Measurements from ENCODE around the gene CTNNA2.

The CTNNA2 gene

DNA sequence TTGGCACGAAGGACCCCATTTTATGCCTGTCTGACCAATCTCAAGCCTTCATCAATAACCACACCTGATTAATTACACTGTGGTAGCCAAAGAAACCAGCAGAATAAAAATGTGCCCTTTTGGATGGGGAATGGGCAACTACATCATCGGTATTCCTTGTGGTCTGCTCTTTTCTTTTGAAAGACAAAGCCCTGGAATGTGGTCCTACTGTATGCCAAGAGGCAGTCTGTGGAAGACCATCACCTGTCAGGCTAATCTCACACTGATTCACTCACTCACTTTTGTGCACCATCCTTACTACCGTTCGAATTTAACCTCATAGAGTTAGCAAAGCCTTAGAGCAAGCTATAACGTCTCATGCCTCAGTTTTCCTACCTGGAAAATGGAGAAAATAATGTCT lies 1066.9 kb downstream of the CTNNA2 start:
- no peak overlapping the region for H3K4me3 ChIP-seq (ENCODE audit: low read depth, low read length)

DNA sequence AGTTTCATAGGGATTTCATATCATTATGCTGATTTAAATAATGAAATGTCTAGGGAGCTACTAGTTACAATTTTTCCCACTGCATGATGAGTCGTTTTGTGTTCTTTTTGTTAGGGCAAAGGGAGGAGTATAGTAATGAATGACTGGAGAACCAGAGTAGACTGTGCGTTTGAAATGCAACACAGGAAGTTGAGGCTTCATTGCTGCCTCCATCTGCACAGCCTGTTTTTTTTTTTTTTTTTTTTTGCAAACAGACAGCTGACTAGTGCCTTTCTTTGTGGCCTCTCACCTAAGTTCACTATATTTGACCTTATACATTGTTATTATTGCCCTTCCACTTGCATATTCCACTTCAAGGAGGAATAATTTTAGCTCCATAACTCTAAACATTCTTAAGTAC lies 1078.4 kb downstream of the CTNNA2 start:
- no peak overlapping the region for H3K4me3 ChIP-seq (ENCODE audit: low read depth, low read length)

DNA sequence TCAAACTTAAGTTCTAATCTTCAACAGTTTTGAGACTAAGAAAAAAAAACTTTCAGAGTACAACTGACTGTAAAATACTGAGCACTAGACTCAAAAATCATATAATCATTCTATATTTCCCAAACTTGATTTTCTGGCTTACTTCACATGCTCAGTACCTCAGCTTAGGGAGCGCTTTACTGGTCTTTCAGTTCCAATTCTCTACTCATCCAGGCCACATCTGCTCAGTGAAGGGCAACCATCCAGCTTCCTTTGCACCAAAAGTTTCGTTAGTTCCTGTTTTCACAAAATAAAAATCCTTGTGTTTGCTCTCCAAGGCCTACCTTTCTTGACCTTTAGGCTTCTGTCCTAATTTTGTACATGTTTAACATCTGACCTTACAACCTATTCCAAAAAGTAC lies 1079.3 kb downstream of the CTNNA2 start:
- no peak overlapping the region for H3K4me3 ChIP-seq (ENCODE audit: low read depth, low read length)

DNA sequence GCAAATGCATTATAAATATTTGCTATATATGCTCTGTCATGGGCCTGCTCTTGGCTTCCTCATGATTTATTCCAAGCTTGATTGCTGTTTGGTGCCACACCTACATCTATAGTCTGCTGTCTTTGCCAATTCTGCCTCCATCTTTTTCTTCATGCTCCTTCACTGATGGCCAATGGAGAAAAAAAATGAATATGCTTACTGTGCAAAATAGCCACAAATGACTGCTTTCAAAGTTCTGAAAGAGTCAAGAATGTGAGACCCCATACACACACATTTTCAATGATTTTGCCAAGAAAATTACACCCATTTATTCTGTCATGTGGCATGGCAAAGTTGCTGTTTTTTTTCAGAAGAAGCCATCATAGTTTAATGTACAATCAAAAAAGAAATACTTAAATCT lies 1097.3 kb downstream of the CTNNA2 start:
- no peak overlapping the region for H3K4me3 ChIP-seq (ENCODE audit: low read depth, low read length)

- H3K4me3 ChIP-seq (ENCODE audit: low read depth, low read length), result no peak overlapping the region
Measured at GRCh38 chr2:80621656-80622055, 1108.8 kb downstream of the CTNNA2 start.

DNA sequence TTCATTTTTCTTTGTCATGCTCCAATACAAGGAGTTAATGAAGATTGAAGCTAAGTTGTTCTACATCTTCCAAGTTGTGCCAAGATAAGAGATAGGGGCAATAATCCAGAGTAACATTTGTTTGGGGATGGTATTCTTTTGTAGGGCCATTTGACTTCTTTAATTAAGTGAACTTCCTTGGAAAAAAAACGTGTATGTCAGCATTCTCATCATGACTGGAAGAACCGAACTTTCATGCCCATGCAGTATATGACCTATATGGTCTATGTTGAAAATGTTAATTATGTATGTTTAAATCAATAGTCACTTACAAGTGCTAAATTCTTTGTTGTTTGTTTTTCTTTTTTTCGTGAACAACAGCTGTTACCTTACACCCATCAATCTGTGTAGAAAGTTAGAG lies 1111.2 kb downstream of the CTNNA2 start:
- H3K4me3 ChIP-seq (ENCODE audit: low read depth, low read length), result no peak overlapping the region

DNA sequence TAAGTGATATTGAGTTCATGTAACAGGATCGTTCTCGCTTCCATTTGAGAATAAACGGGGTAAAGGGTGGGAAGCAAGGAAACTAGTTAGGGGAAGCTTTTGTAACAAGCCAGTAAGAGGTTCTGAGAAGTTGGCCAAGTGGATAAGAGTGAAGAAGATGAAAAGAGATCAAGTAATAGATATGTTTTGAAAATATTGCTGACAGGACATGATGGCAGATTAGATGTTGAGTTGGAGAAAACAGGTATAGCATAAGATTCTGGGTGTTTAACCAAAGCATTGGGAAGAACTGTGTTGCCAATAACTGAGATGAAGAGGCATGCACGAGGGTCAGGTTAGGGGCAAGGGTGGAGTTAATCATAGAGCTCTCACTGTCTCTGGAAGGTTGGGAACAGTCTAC lies 1121.7 kb downstream of the CTNNA2 start:
- no peak overlapping the region for H3K4me3 ChIP-seq (ENCODE audit: low read depth, low read length)

- H3K4me3 ChIP-seq (ENCODE audit: low read depth, low read length), result no peak overlapping the region
Measured at GRCh38 chr2:80638783-80639182, 1125.9 kb downstream of the CTNNA2 start.

DNA sequence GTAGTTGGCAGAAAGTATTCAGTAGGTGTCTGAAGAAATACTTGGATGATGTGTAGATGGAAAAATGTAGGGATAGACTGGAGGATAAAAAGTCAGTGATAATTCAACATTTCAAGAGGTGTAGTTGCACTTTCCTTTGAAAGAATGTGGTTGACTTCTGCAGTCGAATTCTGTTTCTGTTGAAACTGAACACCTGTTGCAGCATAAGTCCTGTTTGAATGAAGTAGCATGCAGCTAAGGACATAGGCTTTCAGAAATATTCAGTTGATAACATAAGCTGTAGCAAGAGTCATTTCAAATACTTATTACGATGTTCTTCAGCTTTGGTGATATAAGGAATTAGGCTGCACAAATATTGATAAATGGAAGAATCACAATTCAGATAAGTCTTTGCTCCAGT lies 1129.6 kb downstream of the CTNNA2 start:
- H3K4me3 ChIP-seq (ENCODE audit: low read depth, low read length), result no peak overlapping the region

DNA sequence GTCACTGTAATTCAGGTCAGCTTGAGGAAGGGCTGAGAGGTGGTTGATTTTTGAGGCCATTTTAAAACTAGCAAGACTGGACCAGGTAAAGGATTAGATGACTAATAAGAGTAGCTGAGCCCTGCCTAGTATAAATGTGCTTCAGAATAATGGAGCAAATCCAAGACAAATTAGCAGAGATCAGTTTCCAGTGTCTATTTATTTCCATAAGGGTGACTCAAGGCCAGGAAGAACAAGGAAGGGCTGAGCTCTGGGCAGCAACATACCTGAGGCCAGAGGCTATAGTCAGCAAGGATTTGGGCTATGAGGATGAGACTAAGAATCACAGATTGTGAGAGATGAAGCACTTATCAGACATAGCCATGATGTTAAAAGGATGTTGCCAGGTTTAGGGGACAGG lies 1130.7 kb downstream of the CTNNA2 start:
- H3K4me3 ChIP-seq (ENCODE audit: low read depth, low read length), result no peak overlapping the region

DNA sequence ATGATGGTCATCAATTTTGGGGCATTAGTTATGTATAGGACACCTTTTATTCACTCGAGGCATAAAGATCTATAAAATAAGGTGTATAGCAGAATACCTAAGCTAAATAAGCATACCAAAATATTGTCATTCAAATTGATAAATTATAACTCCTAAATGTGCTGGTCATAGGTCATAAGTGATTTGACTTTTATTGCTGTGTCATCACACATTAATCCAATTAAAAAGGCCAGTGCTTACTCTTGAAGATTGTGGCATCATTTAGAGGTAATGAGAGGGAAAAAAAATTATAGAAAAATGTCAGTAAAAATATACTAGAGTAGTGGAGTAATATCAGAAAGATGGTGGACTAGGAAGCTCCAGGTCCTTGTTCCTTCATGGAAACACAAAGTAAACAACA lies 1138.6 kb downstream of the CTNNA2 start:
- no peak overlapping the region for H3K4me3 ChIP-seq (ENCODE audit: low read depth, low read length)

DNA sequence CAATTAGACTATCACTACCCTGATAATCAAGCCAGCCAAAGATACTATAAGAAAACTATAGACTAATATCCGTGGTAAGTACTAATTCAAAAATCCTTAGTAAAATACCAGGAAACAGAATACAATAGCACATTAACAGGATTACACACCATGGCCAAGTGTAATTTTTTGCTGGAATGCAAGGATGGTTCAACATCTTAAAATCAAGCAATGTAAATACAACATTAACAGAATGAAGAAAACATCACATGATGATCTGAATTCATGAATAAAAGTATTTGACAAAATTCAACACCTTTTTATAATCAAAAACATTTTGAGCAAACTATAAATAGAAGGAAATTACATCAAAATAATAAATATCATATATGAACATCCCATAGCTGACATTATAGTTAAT lies 1142.4 kb downstream of the CTNNA2 start:
- H3K4me3 ChIP-seq (ENCODE audit: low read depth, low read length), result no peak overlapping the region

DNA sequence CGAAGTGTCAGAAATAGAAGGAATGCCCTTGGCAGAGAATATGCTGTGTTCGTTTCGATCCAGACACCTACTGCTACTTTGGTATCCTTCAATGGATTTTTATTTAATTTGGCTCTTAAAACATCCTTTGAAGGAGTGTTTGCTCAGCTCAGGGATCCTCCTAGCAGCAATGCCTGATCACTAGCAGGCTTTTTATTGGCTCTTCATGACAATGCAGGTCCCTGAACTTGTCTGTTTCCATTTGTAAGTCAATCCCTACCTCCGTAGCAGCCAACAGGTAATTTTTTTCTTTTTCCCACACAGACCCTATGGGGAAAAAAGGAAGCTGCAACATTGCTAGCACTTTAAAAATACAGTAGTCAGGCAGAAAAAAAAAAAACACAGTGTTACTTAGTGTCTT lies 1157.9 kb downstream of the CTNNA2 start:
- no peak overlapping the region for H3K4me3 ChIP-seq (ENCODE audit: low read depth, low read length)

GRCh38 chr2:80687524-80687923 lies 1174.7 kb downstream of the CTNNA2 start:
- H3K4me3 ChIP-seq (ENCODE audit: low read depth, low read length), result no peak overlapping the region

GRCh38 chr2:80689106-80689505 lies 1176.3 kb downstream of the CTNNA2 start:
- no peak overlapping the region for H3K4me3 ChIP-seq (ENCODE audit: low read depth, low read length)

Data from iPS-11a (cell line).